NCI-H345 (cell line): ENCODE data around the gene DNAJB14.
A peak's percentile ranks its signal among the peaks of the same experiment; 100 is the strongest.

Source experiments
- DNase-seq: peaks from one replicate; lab custom pipeline; 2025; lab: John Stamatoyannopoulos, UW

The DNAJB14 gene

DNA sequence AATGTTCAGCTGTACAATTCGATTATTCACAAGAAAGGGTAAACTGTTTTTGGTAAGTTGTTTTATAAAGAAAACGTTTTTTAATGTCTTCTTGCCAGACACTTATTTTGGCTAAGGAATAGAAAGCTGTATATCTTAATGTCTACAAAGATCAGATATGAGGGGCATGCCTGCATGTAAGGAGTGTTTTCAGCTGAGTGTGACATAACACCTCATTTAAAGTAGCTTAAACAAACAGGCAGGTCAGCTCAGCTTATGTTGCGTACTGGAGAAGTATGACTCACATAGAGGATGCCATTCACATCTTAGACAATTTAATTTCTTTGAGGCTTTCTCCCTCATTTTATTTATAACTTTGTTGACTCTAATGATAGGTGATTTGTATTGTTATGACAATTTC, 82.6 kb downstream of the DNAJB14 start:
- DNase-seq, result no peak

DNA sequence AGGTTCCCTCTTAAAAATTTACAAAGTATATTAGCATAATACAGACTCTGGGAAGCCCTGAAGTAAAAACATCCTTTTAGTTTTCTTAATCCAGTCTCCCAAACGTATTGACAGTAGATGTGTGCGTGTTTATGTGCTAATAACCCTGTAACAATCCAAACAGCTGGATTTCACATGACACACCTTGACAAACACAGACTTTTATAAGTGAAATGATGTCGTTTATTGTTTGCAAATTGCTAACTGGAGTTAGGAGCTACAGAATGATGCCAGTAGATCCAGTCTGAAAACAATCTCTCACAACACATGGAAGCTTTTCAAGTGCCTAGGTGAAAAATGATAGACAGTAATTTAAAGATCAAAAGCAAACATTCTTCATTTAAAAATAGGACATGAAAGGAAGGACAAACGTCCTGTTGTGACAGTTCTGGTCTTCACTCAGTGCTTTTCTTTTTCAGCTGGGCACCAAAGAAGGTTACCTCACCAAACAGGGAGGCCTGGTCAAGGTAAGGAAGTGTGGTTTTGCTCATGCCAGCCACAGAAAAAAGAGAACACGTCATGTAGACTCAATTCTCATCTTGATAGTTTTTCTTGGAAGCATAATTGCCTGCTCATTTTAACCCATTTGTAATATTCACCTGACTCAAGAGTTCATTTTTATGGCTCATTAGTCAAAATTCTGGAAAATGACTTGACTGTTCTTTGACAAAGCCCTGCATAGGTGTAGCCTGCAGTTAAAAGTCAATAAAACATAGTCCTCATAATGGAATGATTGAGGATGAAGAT, 85.1 kb downstream of the DNAJB14 start:
- DNase-seq, result peak; percentile 21

- no peak for DNase-seq
Observed at GRCh38 chr4:99860521-99860920, 85.9 kb downstream of the DNAJB14 start.

DNA sequence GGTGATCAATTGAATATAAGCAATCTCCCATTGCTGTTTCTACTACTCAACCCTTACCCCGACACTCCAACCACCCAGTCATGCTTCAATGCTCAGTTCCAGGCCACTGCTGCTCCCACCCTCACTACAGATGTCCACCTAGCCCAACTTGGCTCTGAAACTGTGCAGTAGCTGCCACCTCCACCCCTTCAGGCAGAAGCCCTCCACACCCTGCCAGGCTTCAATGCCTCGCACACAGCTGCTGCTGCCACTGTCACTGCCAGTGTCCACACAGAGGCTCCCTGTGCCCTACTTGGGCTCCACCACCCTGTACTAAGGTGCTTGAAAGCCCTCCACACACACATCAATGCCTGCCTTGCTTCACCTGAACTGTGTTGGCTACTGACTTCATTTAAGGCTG, 86.8 kb downstream of the DNAJB14 start:
- peak; percentile 26 for DNase-seq

DNA sequence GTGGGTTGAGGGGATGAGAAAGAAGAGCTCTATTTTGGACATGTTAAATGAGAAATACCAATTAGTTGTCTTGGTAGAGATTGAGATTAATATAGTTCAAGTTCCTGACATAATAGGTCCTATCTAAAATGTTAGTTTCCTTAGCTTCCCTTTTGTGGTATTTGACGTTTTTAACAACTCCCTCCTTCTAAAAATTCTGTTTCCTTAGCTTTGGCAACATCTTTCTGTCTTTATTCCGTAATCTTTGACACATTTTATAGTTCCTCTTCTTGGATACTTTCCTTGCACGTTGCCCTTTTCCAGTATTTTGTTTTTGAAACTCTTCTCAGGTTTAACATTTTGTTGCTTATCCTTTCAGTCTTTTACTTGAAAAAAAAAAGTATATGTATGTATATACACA, 89.1 kb downstream of the DNAJB14 start:
- DNase-seq, result no peak

- DNase-seq, result no peak
Observed at GRCh38 chr4:99856166-99856565, 90.3 kb downstream of the DNAJB14 start.

- DNase-seq, result no peak
Observed at GRCh38 chr4:99855678-99856077, 90.7 kb downstream of the DNAJB14 start.

DNA sequence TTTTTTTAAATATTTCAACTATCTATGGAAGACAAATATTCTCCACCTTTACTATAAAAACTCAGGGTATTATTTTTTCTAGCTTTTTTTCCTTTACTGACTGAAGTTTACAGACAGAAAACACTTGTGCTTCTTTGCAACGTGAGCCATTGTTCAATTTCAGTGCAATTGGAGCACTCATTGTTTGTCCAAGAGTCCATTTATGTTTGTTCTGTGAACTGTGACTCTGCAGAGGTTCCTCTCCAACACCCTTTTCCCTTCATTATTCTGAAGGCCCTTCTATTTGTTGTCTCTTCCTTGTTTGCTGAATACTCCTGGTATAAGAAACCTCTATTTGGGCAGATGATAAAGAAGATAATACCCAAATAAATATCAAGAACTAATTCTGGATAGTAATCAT, 92.4 kb downstream of the DNAJB14 start:
- peak; percentile 36 for DNase-seq

DNA sequence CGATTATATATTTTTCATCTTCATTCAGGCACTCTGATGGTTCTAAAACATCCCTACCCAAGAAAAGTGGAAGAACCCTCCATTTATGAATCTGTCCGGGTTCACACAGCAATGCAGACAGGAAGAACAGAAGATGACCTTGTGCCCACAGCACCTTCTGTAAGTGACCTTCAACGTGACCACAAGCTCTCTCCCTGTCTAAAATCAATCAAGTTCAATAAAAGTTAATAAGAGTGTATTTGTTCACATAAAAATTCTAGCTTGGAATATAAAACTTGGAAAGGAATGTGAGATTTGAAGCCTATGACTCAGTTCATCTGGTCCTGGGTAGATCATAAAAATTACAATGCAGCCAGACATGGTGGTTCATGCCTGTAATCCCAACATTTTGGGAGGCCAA, 93.2 kb downstream of the DNAJB14 start:
- DNase-seq, result no peak

DNA sequence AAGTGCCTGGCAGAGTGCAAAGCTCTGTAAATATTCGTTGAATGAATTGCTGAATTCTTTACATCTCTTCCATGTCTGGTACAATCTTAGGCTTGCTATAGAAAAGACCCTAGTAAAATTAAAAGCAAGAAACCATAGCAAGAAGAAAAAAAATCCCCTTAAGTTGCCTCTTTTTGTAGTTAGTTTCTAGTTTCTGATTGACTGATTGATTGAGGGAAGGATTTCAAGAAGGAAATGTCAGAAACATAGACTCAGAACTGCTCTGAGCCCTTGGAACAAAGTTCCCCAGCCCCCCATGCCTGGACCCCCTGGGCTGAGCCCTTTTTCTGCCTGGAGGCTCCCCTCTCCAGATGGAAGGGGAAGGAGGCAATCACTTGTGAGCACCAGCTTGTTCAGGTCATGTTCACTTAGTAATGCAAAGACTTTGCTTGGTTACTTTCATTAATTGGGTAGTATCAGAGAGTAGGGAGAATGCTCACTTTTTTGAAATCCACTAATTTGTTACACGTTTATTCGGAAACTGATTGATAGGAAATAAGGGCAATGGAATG, 94.1 kb downstream of the DNAJB14 start:
- DNase-seq, result no peak

DNA sequence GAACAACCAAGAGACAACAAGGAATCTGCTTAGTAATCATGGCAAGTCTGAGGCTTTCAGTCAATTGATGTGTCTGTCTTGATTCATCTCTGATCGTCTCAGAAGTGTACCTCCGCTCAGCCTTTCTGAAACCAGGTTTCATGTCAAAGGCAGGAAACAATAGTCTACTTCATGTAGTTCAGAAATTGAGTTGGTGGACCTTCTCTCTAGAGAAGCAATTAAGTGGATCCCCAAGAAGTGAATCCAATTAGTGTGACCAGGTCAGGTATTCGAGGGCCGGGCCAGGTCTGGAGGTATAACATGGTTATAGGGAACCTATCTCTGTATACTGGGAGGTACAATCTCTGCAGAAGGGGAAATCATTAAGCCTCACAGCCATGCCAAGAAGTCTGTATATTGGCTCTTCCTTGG, 97.8 kb downstream of the DNAJB14 start:
- DNase-seq, result no peak

GRCh38 chr4:99847362-99847976, 98.9 kb downstream of the DNAJB14 start:
- no peak for DNase-seq

DNA sequence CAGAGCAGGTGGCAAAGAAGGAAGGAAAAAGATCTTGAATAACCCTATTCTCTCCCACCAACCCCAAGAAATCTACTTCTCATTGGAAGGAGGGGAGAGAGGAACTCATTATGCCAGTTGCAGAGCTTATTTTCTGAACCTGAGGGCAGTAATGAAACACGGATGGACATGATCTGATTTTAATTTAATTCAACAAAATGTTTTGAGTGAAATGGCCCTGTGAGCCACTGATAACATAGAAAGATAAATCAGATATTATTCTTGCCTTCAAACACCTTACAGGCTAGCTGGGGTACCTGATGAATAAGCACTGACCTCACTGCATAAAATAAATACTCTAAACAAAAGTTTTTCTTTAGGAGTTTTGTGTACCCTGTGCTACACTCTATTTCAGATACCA, 99.5 kb downstream of the DNAJB14 start:
- no peak for DNase-seq
